HepG2 (cell line): ENCODE measurements around the gene BEX1. TPM values are rescaled to one million over a fixed set of nuclear protein-coding genes. Genes with fewer than 3 reads are reported as not detected.

ENCODE experiments used
- polyA plus RNA-seq, 8 experiments: library from polyadenylated mRNA; depleted of rRNA in 3 of 8; stranded (reverse) in 7 of 8; unstranded in 1 of 8; fragments of >200 nt; fragmentation: Illumina TruSeq in 4 of 8; extraction: Trizol in 4 of 8; gene quantifications; 2 replicates each; pipeline versions ENCODE4 v1.2.1 to v1.2.3, GENCODE V29; 2011 to 2016; ENCODE audit warnings: low read depth in 4 of 8, missing spikeins in 1 of 8, mixed read lengths in 1 of 8; ENCODE audit not compliant: insufficient read depth in 1 of 8
- total RNA-seq, 5 experiments: library from RNA; depleted of rRNA; stranded (reverse); fragments of >200 nt; fragmentation: Illumina TruSeq; extraction: Trizol; gene quantifications; 2 replicates each; pipeline ENCODE4 v1.2.3, GENCODE V29; 2016; ENCODE audit warnings: low read depth in 1 of 5

The BEX1 gene
- total and polyA plus RNA-seq, 2 of the 13 experiments (the other 11 are each of a cell fraction or from before 2014, with no cell fraction given): 29.4 to 69.4 TPM

Other genes with a start within 250 kb of the BEX1 start
- 0.40 TPM in 1 of 2 replicates, not detected in the other for gene RAB40AL, start 126.9 kb downstream of the BEX1 start, total RNA-seq (2016; rRNA removed; fragmentation: Illumina TruSeq; extraction: Trizol)
- 0.08 and 0.44 TPM in 2 replicates for gene RAB40AL, start 126.9 kb downstream of the BEX1 start, polyA plus RNA-seq (2011; rRNA removed)
- not detected in 2 replicates for gene NXF3, start 29.0 kb upstream of the BEX1 start, total RNA-seq (2016; rRNA removed; fragmentation: Illumina TruSeq; extraction: Trizol)
- 0.05 and 0.26 TPM in 2 replicates for gene NXF3, start 29.0 kb upstream of the BEX1 start, polyA plus RNA-seq (2011; rRNA removed)
- gene BEX4, start 150.9 kb upstream of the BEX1 start, total RNA-seq (2016; rRNA removed; fragmentation: Illumina TruSeq; extraction: Trizol): not detected in 2 replicates
- not detected in 2 replicates for gene BEX4, start 150.9 kb upstream of the BEX1 start, polyA plus RNA-seq (2011; rRNA removed)
- 40.8 and 60.5 TPM in 2 replicates for gene TCEAL8, start 191.0 kb upstream of the BEX1 start, total RNA-seq (2016; rRNA removed; fragmentation: Illumina TruSeq; extraction: Trizol)
- gene TCEAL8, start 191.0 kb upstream of the BEX1 start, polyA plus RNA-seq (2011; rRNA removed): 12.7 and 20.0 TPM in 2 replicates
- gene TCEAL5, start 212.6 kb upstream of the BEX1 start, total RNA-seq (2016; rRNA removed; fragmentation: Illumina TruSeq; extraction: Trizol): not detected in 2 replicates
- not detected in 2 replicates for gene TCEAL5, start 212.6 kb upstream of the BEX1 start, polyA plus RNA-seq (2011; rRNA removed)
- 0.46 TPM in 2 replicates for gene BEX2, start 246.8 kb upstream of the BEX1 start, total RNA-seq (2016; rRNA removed; fragmentation: Illumina TruSeq; extraction: Trizol)
- 0.54 TPM in 2 replicates for gene BEX2, start 246.8 kb upstream of the BEX1 start, polyA plus RNA-seq (2011; rRNA removed)